ENCODE results near the gene LMO1.

DNA sequence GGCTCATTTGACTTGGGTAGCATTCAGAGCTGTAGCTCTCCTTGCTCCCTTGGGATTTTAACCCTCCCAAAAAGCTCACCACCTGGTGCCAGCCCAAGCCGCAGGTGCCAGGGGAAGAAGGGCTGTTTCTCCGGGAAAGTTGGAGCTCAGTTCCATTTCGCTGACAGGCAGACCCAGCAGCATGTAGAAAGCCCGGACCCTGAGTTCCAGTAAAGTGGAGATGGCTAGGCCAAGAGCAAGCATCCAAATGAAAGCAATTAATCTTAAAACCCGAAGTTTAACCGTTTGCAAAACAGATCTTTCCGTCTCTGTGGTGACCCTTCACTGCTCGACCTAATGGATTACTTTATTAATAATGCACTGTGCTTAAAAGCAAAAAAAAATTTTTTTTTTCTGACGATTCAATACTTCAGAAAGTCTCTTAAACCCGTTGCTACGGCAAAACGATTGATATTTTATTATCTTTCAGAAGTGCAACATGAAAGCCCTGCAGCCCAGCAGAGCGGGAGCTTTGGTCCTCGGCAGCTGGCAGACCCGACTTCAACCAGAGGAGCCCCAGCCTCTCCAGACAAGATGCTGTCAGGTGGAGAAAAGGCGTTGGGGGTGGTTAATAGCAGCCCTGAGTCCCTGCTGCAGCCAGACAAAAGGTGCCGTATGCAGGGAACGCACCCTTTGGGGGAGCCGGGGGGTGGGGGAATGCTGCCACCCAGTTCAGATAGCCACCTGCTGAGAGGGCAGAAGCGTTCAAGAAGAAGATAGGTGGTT, 3.3 kb downstream of the LMO1 start:
- TF ChIP-seq ZNF24 (IDR thresholded peaks at IDR 0.05) (no peak), TCF7 (IDR thresholded peaks at IDR 0.05; ENCODE audit: borderline replicate concordance) (no peak), ATF7 (IDR thresholded peaks at IDR 0.05; ENCODE audit: low read depth) (no peak), RELA (IDR thresholded peaks at IDR 0.05; ENCODE audit: borderline replicate concordance, partially characterized antibody) (no peak), NFYB (IDR thresholded peaks at IDR 0.05; ENCODE audit: insufficient read depth, low read depth, low read length) (no peak), CHD2 (IDR thresholded peaks at IDR 0.05; ENCODE audit: borderline replicate concordance, low read depth, low read length) (no peak), ETV6 (conservative IDR thresholded peaks at IDR 0.05 in 1 of 2, IDR thresholded peaks at IDR 0.05 in 1 of 2; ENCODE audit: borderline replicate concordance in 1 of 2, low read depth in 1 of 2) (no peak)
- TF ChIP-seq, protein P1, sequence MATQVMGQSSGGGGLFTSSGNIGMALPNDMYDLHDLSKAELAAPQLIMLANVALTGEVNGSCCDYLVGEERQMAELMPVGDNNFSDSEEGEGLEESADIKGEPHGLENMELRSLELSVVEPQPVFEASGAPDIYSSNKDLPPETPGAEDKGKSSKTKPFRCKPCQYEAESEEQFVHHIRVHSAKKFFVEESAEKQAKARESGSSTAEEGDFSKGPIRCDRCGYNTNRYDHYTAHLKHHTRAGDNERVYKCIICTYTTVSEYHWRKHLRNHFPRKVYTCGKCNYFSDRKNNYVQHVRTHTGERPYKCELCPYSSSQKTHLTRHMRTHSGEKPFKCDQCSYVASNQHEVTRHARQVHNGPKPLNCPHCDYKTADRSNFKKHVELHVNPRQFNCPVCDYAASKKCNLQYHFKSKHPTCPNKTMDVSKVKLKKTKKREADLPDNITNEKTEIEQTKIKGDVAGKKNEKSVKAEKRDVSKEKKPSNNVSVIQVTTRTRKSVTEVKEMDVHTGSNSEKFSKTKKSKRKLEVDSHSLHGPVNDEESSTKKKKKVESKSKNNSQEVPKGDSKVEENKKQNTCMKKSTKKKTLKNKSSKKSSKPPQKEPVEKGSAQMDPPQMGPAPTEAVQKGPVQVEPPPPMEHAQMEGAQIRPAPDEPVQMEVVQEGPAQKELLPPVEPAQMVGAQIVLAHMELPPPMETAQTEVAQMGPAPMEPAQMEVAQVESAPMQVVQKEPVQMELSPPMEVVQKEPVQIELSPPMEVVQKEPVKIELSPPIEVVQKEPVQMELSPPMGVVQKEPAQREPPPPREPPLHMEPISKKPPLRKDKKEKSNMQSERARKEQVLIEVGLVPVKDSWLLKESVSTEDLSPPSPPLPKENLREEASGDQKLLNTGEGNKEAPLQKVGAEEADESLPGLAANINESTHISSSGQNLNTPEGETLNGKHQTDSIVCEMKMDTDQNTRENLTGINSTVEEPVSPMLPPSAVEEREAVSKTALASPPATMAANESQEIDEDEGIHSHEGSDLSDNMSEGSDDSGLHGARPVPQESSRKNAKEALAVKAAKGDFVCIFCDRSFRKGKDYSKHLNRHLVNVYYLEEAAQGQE (IDR thresholded peaks at IDR 0.05; ENCODE audit: low read depth, low read length) = no peak
- TF ChIP-seq, protein P2, sequence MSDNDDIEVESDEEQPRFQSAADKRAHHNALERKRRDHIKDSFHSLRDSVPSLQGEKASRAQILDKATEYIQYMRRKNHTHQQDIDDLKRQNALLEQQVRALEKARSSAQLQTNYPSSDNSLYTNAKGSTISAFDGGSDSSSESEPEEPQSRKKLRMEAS (IDR thresholded peaks at IDR 0.05; ENCODE audit: low read depth, low read length) = no peak
- TF ChIP-seq, protein P3, sequence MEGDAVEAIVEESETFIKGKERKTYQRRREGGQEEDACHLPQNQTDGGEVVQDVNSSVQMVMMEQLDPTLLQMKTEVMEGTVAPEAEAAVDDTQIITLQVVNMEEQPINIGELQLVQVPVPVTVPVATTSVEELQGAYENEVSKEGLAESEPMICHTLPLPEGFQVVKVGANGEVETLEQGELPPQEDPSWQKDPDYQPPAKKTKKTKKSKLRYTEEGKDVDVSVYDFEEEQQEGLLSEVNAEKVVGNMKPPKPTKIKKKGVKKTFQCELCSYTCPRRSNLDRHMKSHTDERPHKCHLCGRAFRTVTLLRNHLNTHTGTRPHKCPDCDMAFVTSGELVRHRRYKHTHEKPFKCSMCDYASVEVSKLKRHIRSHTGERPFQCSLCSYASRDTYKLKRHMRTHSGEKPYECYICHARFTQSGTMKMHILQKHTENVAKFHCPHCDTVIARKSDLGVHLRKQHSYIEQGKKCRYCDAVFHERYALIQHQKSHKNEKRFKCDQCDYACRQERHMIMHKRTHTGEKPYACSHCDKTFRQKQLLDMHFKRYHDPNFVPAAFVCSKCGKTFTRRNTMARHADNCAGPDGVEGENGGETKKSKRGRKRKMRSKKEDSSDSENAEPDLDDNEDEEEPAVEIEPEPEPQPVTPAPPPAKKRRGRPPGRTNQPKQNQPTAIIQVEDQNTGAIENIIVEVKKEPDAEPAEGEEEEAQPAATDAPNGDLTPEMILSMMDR (IDR thresholded peaks at IDR 0.05 in 2 of 3, conservative IDR thresholded peaks at IDR 0.05 in 1 of 3; ENCODE audit: control insufficient read depth in 2 of 3, extremely low read depth in 1 of 3, insufficient read depth in 1 of 3, low read depth in 3 of 3, low read length in 3 of 3) = no peak
- TF ChIP-seq, protein P4, sequence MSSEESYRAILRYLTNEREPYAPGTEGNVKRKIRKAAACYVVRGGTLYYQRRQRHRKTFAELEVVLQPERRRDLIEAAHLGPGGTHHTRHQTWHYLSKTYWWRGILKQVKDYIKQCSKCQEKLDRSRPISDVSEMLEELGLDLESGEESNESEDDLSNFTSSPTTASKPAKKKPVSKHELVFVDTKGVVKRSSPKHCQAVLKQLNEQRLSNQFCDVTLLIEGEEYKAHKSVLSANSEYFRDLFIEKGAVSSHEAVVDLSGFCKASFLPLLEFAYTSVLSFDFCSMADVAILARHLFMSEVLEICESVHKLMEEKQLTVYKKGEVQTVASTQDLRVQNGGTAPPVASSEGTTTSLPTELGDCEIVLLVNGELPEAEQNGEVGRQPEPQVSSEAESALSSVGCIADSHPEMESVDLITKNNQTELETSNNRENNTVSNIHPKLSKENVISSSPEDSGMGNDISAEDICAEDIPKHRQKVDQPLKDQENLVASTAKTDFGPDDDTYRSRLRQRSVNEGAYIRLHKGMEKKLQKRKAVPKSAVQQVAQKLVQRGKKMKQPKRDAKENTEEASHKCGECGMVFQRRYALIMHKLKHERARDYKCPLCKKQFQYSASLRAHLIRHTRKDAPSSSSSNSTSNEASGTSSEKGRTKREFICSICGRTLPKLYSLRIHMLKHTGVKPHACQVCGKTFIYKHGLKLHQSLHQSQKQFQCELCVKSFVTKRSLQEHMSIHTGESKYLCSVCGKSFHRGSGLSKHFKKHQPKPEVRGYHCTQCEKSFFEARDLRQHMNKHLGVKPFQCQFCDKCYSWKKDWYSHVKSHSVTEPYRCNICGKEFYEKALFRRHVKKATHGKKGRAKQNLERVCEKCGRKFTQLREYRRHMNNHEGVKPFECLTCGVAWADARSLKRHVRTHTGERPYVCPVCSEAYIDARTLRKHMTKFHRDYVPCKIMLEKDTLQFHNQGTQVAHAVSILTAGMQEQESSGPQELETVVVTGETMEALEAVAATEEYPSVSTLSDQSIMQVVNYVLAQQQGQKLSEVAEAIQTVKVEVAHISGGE (CRISPR knock-in tag; IDR thresholded peaks at IDR 0.05) = no peak

Data from GM12878 (cell line).